Smooth muscle cell (in vitro differentiated cells): Measurements from ENCODE around the gene ERVW-1. TPM values are rescaled to one million over a fixed set of nuclear protein-coding genes. Genes with fewer than 3 reads are reported as not detected.
"Not testable (repeated sequence)": the region's sequence is repeated elsewhere in the genome, so short reads cannot be mapped to it uniquely, and the experiment has no call there.

Source experiments
- DNase-seq: peaks from one replicate; lab custom pipeline; 2025; ENCODE audit not compliant: unreplicated experiment; lab: John Stamatoyannopoulos, UW
- H2AFZ ChIP-seq: fragments of 200-600 bp; sonication (generic); 2 replicates; pipeline ENCODE4 v1.6.0; 2016; ENCODE audit warnings: antibody characterized with exemption, low read depth, mild to moderate bottlenecking
- H3F3A ChIP-seq: fragments of 200-600 bp; sonication (generic); 2 replicates; pipeline ENCODE4 v1.6.0; 2017; ENCODE audit warnings: antibody characterized with exemption, low read depth
- H3K27ac ChIP-seq: fragments of 200-600 bp; sonication (generic); 2 replicates; pipeline ENCODE4 v1.5.1; 2016; ENCODE audit warnings: low read depth, mild to moderate bottlenecking
- H3K27me3 ChIP-seq: fragments of 200-600 bp; sonication (generic); 2 replicates; pipeline ENCODE4 v1.6.1; 2016; ENCODE audit warnings: low read depth, mild to moderate bottlenecking
- H3K36me3 ChIP-seq: fragments of 200-600 bp; sonication (generic); 2 replicates; pipeline ENCODE4 v1.5.1; 2016; ENCODE audit warnings: low read depth
- H3K4me1 ChIP-seq: fragments of 200-600 bp; sonication (generic); 2 replicates; pipeline ENCODE4 v1.5.1; 2016; ENCODE audit warnings: low read depth
- H3K4me2 ChIP-seq: fragments of 200-600 bp; sonication (generic); 2 replicates; pipeline ENCODE4 v1.6.0; 2016; ENCODE audit warnings: mild to moderate bottlenecking
- H3K4me3 ChIP-seq: fragments of 200-600 bp; sonication (generic); 2 replicates; pipeline ENCODE4 v1.5.1; 2016; ENCODE audit warnings: mild to moderate bottlenecking
- H3K79me2 ChIP-seq: fragments of 200-600 bp; sonication (generic); 2 replicates; pipeline ENCODE4 v1.6.0; 2016; ENCODE audit warnings: low read depth, mild to moderate bottlenecking
- H3K9ac ChIP-seq: fragments of 200-600 bp; sonication (generic); 2 replicates; pipeline ENCODE4 v1.6.0; 2016; ENCODE audit warnings: low read depth
- H3K9me3 ChIP-seq: fragments of 200-600 bp; sonication (generic); replicated peaks from 2 replicates; pipeline ENCODE4 v1.5.1; 2016; ENCODE audit warnings: low read depth
- H4K20me1 ChIP-seq: fragments of 200-600 bp; sonication (generic); 2 replicates; pipeline ENCODE4 v1.6.0; 2016; ENCODE audit warnings: low read depth
- CTCF ChIP-seq: fragments of 200-600 bp; sonication (generic); IDR thresholded peaks from 2 replicates; pipeline ENCODE4 v1.5.1; 2017; ENCODE audit warnings: borderline replicate concordance, mild to moderate bottlenecking, antibody characterized with exemption; ENCODE audit not compliant: insufficient read depth, poor library complexity, severe bottlenecking
- WGBS: methylation state at CpG from one replicate; pipeline ENCODE4 v1.1.7; 2016; ENCODE audit warnings: low lambda C conversion rate; 5-methylcytosine and 5-hydroxymethylcytosine counted together
- polyA plus RNA-seq: library from polyadenylated mRNA; unstranded; fragments of >200 nt; fragmentation: Nextera tagmentation; extraction: Ambion mirVana; gene quantifications from 2 replicates; pipeline ENCODE4 v1.2.1, GENCODE V29; 2016
- total RNA-seq: library from RNA; depleted of rRNA; stranded (reverse); fragments of >200 nt; gene quantifications from 2 replicates; pipeline ENCODE4 v1.2.3, GENCODE V29; 2014

The ERVW-1 gene
- total and polyA plus RNA-seq, 2 experiments from 2014 or later, result 0.36 TPM; not detected in 1

DNA sequence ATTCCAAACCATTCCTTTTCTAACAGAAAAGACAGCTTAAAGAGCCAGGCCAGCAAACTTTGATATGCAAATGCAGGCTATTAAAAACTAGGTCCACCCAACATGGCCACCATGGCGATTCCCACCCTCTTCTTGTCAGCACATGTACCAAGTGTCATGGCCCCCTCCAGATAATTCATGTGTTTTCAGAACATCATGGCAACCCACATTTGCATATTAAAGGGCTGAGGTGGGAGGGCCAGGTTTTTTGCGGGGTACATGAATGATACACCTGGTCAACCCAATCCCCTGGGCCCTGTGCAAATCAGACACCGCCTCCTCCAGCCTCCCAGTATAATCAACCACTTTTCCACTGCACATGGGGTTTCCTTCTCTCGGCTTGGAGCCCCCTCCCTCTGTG, 965 bp upstream of the ERVW-1 start:
- no peak overlapping the region for H3K9ac ChIP-seq
- H3F3A ChIP-seq, result no peaks in the 10 kb centered on the region
- no peaks in the 10 kb centered on the region for H3K36me3 ChIP-seq
- H4K20me1 ChIP-seq, result no peaks in the 10 kb centered on the region
- no peak overlapping the region for H3K27ac ChIP-seq
- 96% methylated on average over 4 of the region's 4 CpGs for WGBS
- no peaks in the 10 kb centered on the region for H3K27me3 ChIP-seq
- TF ChIP-seq CTCF, result no peak
- no peaks in the 10 kb centered on the region for H3K9me3 ChIP-seq
- no peak overlapping the region for H3K4me2 ChIP-seq
- H3K4me3 ChIP-seq, result no peak overlapping the region
- DNase-seq, result no peak
- no peaks in the 10 kb centered on the region for H3K4me1 ChIP-seq
- no peak overlapping the region for H2AFZ ChIP-seq
- H3K79me2 ChIP-seq, result no peaks in the 10 kb centered on the region

- no peaks in the 10 kb centered on the region for H3F3A ChIP-seq
- no peak overlapping the region for H3K9ac ChIP-seq
- no peaks in the 10 kb centered on the region for H3K27me3 ChIP-seq
These were observed 349 bp upstream of the ERVW-1 start for GRCh38 chr7:92478095-92478494.

GRCh38 chr7:92475851-92476590, 1.7 kb downstream of the ERVW-1 start:
- not testable (repeated sequence) for H3K9me3 ChIP-seq, H3K27me3 ChIP-seq, H3K4me2 ChIP-seq, H3F3A ChIP-seq, H2AFZ ChIP-seq, H3K79me2 ChIP-seq, H3K27ac ChIP-seq, H4K20me1 ChIP-seq, H3K9ac ChIP-seq, H3K4me1 ChIP-seq, H3K4me3 ChIP-seq, DNase-seq, H3K36me3 ChIP-seq
- WGBS, result 87% methylated on average over 11 of the region's 11 CpGs

More at GRCh38 chr7:92478095-92478494, 349 bp upstream of the ERVW-1 start:
- no peak overlapping the region for H3K4me3 ChIP-seq
- H3K27ac ChIP-seq, result no peak overlapping the region
- no peak for TF ChIP-seq CTCF
- no peaks in the 10 kb centered on the region for H3K4me1 ChIP-seq
- WGBS, result 82% methylated on average over 9 of the region's 9 CpGs
- no peak for DNase-seq
- H3K79me2 ChIP-seq, result no peaks in the 10 kb centered on the region
- H2AFZ ChIP-seq, result no peak overlapping the region
- no peaks in the 10 kb centered on the region for H3K36me3 ChIP-seq
- H4K20me1 ChIP-seq, result no peaks in the 10 kb centered on the region
- H3K4me2 ChIP-seq, result no peak overlapping the region
- no peaks in the 10 kb centered on the region for H3K9me3 ChIP-seq

- not testable (repeated sequence) for H3K79me2 ChIP-seq, H2AFZ ChIP-seq, H3K9ac ChIP-seq, H3K27ac ChIP-seq, DNase-seq, H3K4me1 ChIP-seq, H3K4me3 ChIP-seq, H3K36me3 ChIP-seq, H3F3A ChIP-seq, H3K27me3 ChIP-seq, H3K9me3 ChIP-seq, H3K4me2 ChIP-seq, H4K20me1 ChIP-seq
- 89% methylated on average over 12 of the region's 12 CpGs for WGBS
These were observed 2.4 kb downstream of the ERVW-1 start for GRCh38 chr7:92475261-92475770.

GRCh38 chr7:92473989-92474388, 3.8 kb downstream of the ERVW-1 start:
- H3K4me1 ChIP-seq, H3K9ac ChIP-seq, H3K4me2 ChIP-seq, H3K27ac ChIP-seq, DNase-seq, H3K27me3 ChIP-seq, H3K9me3 ChIP-seq, H3K79me2 ChIP-seq, H3F3A ChIP-seq, H3K4me3 ChIP-seq, H2AFZ ChIP-seq, H4K20me1 ChIP-seq, H3K36me3 ChIP-seq: not testable (repeated sequence)
- 67% methylated on average over 10 of the region's 10 CpGs for WGBS

DNA sequence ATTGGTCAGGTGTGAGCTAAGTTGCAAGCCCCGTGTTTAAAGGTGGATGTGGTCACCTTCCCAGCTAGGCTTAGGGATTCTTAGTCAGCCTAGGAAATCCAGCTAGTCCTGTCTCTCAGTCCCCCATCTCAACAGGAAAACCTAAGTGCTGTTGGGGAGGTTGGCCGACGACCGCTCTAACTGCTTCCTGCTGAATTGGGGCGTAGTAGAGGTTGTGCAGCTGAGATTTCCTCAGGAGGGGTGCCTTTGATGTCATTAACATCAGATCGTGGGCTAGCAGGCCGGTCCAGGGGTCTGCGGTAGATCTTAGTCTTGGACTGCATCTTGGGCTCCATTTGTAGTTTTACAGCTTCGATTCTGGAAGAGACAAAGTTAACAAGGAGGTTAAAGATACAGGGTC, 9.2 kb downstream of the ERVW-1 start:
- H3K4me3 ChIP-seq, H3K9ac ChIP-seq, H4K20me1 ChIP-seq, H3K4me2 ChIP-seq, H2AFZ ChIP-seq, DNase-seq, H3K79me2 ChIP-seq, H3K4me1 ChIP-seq, H3K36me3 ChIP-seq, H3K27ac ChIP-seq, H3K27me3 ChIP-seq, H3F3A ChIP-seq, H3K9me3 ChIP-seq: not testable (repeated sequence)
- 95% methylated on average over 9 of the region's 9 CpGs for WGBS
